Measurements from ENCODE around the gene SNAPC1.

DNA sequence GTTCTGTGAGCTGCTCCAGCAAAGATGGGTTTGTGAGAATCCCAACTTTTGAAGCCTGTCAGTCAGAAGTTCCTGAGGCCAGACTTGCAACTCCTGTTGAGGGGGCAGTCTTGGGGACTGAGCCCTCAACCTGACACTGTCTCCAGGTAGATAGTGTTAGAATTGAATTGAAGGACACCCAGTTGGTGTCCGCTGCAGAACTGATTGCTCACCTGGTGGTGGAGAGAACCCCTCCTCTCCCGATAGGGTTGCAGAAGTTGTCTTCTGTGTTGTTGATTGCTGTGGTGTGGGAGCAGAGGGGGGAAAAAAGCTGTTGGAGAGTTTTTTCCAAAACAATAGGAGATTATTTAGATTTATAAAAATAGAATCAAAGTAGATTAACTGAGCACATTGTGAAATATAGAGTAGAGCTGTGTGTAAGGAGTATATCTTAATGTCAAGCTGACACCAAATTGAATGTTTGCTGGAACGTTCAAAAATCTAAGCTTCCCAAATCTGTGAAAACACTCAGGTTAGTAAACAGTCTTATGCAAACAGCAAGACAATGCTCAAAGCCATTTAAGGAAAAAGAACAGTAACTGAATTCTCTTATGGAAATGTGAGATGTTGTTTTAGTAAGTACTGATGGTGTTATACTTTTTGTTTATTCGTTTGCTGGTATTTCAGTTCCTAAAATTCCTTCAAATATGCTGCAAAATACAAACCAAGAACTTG, 48.3 kb upstream of the SNAPC1 start:
- TF ChIP-seq, protein P1, sequence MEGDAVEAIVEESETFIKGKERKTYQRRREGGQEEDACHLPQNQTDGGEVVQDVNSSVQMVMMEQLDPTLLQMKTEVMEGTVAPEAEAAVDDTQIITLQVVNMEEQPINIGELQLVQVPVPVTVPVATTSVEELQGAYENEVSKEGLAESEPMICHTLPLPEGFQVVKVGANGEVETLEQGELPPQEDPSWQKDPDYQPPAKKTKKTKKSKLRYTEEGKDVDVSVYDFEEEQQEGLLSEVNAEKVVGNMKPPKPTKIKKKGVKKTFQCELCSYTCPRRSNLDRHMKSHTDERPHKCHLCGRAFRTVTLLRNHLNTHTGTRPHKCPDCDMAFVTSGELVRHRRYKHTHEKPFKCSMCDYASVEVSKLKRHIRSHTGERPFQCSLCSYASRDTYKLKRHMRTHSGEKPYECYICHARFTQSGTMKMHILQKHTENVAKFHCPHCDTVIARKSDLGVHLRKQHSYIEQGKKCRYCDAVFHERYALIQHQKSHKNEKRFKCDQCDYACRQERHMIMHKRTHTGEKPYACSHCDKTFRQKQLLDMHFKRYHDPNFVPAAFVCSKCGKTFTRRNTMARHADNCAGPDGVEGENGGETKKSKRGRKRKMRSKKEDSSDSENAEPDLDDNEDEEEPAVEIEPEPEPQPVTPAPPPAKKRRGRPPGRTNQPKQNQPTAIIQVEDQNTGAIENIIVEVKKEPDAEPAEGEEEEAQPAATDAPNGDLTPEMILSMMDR (IDR thresholded peaks at IDR 0.05), result no peak
- no peak for TF ChIP-seq POLR2A (IDR thresholded peaks at IDR 0.05)

Data from esophagus squamous epithelium (tissue), 4 donors.